ENCODE measurements around the gene TXNL4A. TPM values are rescaled to one million over a fixed set of nuclear protein-coding genes. Genes with fewer than 3 reads are reported as not detected.

TXNL4A gene
- total and polyA plus RNA-seq, 2 experiments from 2014 or later: 71.9 to 227 TPM

DNA sequence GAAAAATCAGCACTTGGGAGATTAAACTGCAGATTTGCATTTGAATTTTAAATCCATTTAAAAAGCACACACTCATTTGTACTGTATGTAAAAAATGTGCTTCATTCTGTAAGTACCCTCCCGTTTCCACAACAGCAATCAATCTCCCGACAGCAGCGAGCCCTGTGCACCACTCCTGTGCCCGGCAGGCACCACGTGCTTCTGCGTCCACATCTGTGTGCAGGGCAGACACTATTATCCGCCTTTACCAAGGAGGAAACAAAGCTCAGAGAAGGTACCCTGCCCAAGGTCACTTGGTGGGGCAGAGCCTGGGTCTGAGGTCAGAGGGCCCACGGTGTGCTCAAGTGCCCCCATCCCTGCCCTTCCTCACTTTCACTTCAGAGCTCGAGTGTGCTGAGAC, 16.4 kb downstream of the TXNL4A start:
- Histone ChIP-seq H3K9me3 (ENCODE audit: low read depth) (no peaks in the 10 kb centered on the region), H4K20me1 (ENCODE audit: insufficient read depth, poor library complexity, severe bottlenecking) (peaks cover 19% of the 10 kb centered on the region), H2AFZ (no peak overlapping the region), H3K4me2 (no peak overlapping the region), H3K79me2 (peaks cover 62% of the 10 kb centered on the region), H3K4me3 (no peak overlapping the region), H3K9me2 (replicated peaks; ENCODE audit: insufficient read depth) (no peaks in the 10 kb centered on the region), H3K4me1 (ENCODE audit: insufficient read depth) (no peaks in the 10 kb centered on the region), H3K27me3 (no peaks in the 10 kb centered on the region), H3K27ac (no peak overlapping the region), H3K36me3 (replicated peaks; ENCODE audit: insufficient read depth, low read depth) (peaks cover 3% of the 10 kb centered on the region)
- TF ChIP-seq, protein P1, sequence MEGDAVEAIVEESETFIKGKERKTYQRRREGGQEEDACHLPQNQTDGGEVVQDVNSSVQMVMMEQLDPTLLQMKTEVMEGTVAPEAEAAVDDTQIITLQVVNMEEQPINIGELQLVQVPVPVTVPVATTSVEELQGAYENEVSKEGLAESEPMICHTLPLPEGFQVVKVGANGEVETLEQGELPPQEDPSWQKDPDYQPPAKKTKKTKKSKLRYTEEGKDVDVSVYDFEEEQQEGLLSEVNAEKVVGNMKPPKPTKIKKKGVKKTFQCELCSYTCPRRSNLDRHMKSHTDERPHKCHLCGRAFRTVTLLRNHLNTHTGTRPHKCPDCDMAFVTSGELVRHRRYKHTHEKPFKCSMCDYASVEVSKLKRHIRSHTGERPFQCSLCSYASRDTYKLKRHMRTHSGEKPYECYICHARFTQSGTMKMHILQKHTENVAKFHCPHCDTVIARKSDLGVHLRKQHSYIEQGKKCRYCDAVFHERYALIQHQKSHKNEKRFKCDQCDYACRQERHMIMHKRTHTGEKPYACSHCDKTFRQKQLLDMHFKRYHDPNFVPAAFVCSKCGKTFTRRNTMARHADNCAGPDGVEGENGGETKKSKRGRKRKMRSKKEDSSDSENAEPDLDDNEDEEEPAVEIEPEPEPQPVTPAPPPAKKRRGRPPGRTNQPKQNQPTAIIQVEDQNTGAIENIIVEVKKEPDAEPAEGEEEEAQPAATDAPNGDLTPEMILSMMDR (IDR thresholded peaks at IDR 0.05; ENCODE audit: poor library complexity): no peak
- no peak for TF ChIP-seq EZH2phosphoT487 (IDR thresholded peaks at IDR 0.05; ENCODE audit: low read depth, severe bottlenecking, unreplicated experiment)
- no peak for TF ChIP-seq EZH2 (IDR thresholded peaks at IDR 0.05; ENCODE audit: borderline replicate concordance)
- 96% methylated on average over 9 of the region's 9 CpGs for WGBS (ENCODE audit: low lambda C conversion rate, missing lambda C conversion rate)
- no peak for DNase-seq (ENCODE audit: low spot score)

DNA sequence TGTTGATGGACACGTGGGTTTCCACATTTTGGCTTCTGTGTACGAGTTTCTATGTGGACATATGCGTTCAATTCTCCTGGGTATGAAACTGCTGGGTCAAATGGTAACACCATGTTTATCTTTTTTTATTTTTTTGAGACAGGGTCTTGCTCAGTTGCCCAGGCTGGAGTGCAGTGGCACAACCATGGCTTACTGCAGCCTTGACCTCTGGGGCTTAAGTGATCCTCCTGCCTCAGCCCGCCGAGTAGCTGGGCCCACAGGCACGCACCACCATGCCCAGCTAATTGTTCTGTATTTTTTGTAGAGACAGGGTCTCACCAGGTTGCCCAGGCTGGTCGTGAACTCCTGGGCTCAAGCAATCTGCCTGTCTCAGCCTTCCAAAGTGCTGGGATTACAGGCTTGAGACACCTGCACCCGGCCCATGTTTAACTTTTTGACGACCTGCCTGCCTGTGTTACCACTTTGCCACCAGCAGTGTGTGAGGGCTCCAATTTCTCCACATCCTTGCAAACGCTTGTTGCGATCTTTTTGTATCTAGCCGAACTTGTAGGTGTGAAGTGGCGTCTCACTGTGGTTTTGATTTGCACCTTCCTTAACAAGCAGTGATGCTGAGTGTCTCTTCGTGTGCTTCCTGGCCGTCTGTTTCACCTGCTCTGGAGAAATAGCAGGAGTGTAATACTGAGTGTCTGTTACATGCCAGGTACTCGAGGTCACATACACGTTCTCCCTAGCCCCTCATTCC, 17.0 kb downstream of the TXNL4A start:
- DNase-seq (ENCODE audit: low spot score): no peak
- Histone ChIP-seq H3K9me3 (ENCODE audit: low read depth) (no peaks in the 10 kb centered on the region), H3K36me3 (replicated peaks; ENCODE audit: insufficient read depth, low read depth) (peaks cover 3% of the 10 kb centered on the region), H2AFZ (no peak overlapping the region), H3K4me3 (no peak overlapping the region), H3K79me2 (peaks cover 59% of the 10 kb centered on the region), H4K20me1 (ENCODE audit: insufficient read depth, poor library complexity, severe bottlenecking) (peaks cover 18% of the 10 kb centered on the region), H3K27ac (no peak overlapping the region), H3K4me1 (ENCODE audit: insufficient read depth) (no peaks in the 10 kb centered on the region), H3K4me2 (no peak overlapping the region), H3K9me2 (replicated peaks; ENCODE audit: insufficient read depth) (no peaks in the 10 kb centered on the region), H3K27me3 (no peaks in the 10 kb centered on the region)
- no peak for TF ChIP-seq EZH2 (IDR thresholded peaks at IDR 0.05; ENCODE audit: borderline replicate concordance)
- TF ChIP-seq, protein P1 (IDR thresholded peaks at IDR 0.05; ENCODE audit: poor library complexity): no peak
- TF ChIP-seq EZH2phosphoT487 (IDR thresholded peaks at IDR 0.05; ENCODE audit: low read depth, severe bottlenecking, unreplicated experiment): no peak
- WGBS (ENCODE audit: low lambda C conversion rate, missing lambda C conversion rate): 95% methylated on average over 17 of the region's 17 CpGs

DNA sequence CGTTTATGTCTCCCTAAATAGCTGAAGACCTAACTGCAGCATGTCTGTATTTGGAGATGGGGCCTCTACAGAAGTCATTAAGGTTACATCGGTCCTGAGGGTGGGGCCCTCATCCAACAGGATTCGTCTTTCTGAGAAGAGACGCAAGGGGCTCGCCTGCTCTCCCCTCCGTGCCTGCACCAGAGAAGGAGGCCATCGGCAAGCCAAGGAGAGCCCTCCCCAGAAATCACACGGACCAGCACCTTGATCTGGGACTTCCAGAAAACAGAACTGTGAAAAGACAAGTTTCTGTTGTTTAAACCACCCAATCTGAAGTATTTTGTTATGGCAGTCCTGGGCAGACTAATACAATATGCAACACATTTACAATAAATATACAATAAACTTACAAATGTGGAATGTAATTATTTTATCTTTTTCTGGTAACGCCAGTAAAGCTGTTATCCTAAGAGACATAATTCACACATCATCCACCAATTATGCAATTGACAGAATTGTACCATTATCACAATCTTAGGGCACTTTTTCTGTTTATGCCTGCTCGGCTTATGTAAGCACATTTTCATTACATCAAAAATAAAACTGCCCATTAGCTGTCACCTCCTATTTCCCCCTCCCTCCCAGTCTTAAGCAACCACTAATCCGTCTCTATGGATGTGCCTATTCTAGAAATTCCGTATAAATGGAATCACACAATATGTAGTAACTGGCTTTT, 17.8 kb downstream of the TXNL4A start:
- no peak for DNase-seq (ENCODE audit: low spot score)
- peaks cover 56% of the 10 kb centered on the region for H3K79me2 ChIP-seq
- peaks cover 12% of the 10 kb centered on the region for H4K20me1 ChIP-seq (ENCODE audit: insufficient read depth, poor library complexity, severe bottlenecking)
- no peak for TF ChIP-seq EZH2 (IDR thresholded peaks at IDR 0.05; ENCODE audit: borderline replicate concordance)
- no peak for TF ChIP-seq EZH2phosphoT487 (IDR thresholded peaks at IDR 0.05; ENCODE audit: low read depth, severe bottlenecking, unreplicated experiment)
- TF ChIP-seq, protein P1 (IDR thresholded peaks at IDR 0.05; ENCODE audit: poor library complexity): no peak
- peaks cover 3% of the 10 kb centered on the region for H3K36me3 ChIP-seq (replicated peaks; ENCODE audit: insufficient read depth, low read depth)
- no peak overlapping the region for H3K4me2 ChIP-seq
- no peak overlapping the region for H3K27ac ChIP-seq
- no peaks in the 10 kb centered on the region for H3K27me3 ChIP-seq
- H3K9me3 ChIP-seq (ENCODE audit: low read depth): no peaks in the 10 kb centered on the region
- H3K4me1 ChIP-seq (ENCODE audit: insufficient read depth): no peaks in the 10 kb centered on the region
- no peak overlapping the region for H3K4me3 ChIP-seq
- no peak overlapping the region for H2AFZ ChIP-seq
- WGBS (ENCODE audit: low lambda C conversion rate, missing lambda C conversion rate): 93% methylated on average over 12 of the region's 12 CpGs
- no peaks in the 10 kb centered on the region for H3K9me2 ChIP-seq (replicated peaks; ENCODE audit: insufficient read depth)

All from hepatocyte (in vitro differentiated cells).